ENCODE data around the gene KIAA0825.

DNA sequence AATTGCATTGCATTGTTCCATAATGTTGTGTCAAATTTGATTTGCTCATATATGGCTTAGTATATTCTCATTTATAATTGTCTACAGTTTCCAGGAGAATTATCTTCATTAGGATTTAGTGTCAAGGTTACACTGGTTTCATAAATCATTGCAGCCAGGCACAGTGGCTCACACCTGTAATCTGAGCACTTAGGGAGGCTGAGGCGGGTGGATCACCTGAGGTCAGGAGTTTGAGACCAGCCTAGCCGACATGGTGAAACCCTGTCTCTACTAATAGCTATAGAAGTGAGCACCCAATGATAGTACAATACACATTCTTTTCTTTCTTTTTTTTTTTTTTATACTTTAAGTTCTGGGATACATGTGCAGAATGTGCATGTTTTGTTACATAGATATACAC, 282.5 kb downstream of the KIAA0825 start:
- TF ChIP-seq, protein P1, sequence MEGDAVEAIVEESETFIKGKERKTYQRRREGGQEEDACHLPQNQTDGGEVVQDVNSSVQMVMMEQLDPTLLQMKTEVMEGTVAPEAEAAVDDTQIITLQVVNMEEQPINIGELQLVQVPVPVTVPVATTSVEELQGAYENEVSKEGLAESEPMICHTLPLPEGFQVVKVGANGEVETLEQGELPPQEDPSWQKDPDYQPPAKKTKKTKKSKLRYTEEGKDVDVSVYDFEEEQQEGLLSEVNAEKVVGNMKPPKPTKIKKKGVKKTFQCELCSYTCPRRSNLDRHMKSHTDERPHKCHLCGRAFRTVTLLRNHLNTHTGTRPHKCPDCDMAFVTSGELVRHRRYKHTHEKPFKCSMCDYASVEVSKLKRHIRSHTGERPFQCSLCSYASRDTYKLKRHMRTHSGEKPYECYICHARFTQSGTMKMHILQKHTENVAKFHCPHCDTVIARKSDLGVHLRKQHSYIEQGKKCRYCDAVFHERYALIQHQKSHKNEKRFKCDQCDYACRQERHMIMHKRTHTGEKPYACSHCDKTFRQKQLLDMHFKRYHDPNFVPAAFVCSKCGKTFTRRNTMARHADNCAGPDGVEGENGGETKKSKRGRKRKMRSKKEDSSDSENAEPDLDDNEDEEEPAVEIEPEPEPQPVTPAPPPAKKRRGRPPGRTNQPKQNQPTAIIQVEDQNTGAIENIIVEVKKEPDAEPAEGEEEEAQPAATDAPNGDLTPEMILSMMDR (conservative IDR thresholded peaks at IDR 0.05 in 1 of 2, IDR thresholded peaks at IDR 0.05 in 1 of 2; ENCODE audit: low read depth in 1 of 2, low read length in 2 of 2) = no peak
- no peak for TF ChIP-seq EZH2 (IDR thresholded peaks at IDR 0.05; ENCODE audit: low read length, missing control alignments)

Data from fibroblast of lung (primary cell).